Gastroesophageal sphincter (tissue), 4 donors: ENCODE measurements around the gene DBN1. TPM values are rescaled to one million over a fixed set of nuclear protein-coding genes. Genes with fewer than 3 reads are reported as not detected.

ENCODE experiments used
- ATAC-seq: fragments of 150-250 bp; one replicate; pipeline ENCODE4 v1.9.1; 2016; ENCODE audit warnings: mild to moderate bottlenecking, moderate library complexity
- H3K27ac ChIP-seq, 4 donors: fragments of 200-600 bp; sonication (generic) in 3 of 4; 1 replicate in 3 of 4; 2 replicates in 1 of 4; pipeline ENCODE4 v1.5.1; 2016 to 2019
- H3K27me3 ChIP-seq: fragments of 200-600 bp; sonication (generic); one replicate; pipeline ENCODE4 v1.5.1; 2019
- H3K36me3 ChIP-seq, 2 donors: fragments of 200-600 bp; sonication (generic); one replicate each; pipeline ENCODE4 v1.5.1; 2019; ENCODE audit warnings: control low read depth in 1 of 2
- H3K4me1 ChIP-seq, 3 donors: fragments of 200-600 bp; sonication (generic); 1 replicate in 2 of 3; 2 replicates in 1 of 3; pipeline ENCODE4 v1.5.1; 2016 to 2019; ENCODE audit warnings: control low read depth in 2 of 3
- H3K4me3 ChIP-seq, 2 donors: fragments of 200-600 bp; sonication (generic); one replicate each; pipeline ENCODE4 v1.5.1; 2019; ENCODE audit warnings: mild to moderate bottlenecking in 1 of 2, moderate library complexity in 1 of 2
- H3K9me3 ChIP-seq, 3 donors: fragments of 200-600 bp; sonication (generic); one replicate each; pipeline ENCODE4 v1.5.1; 2017 to 2019; ENCODE audit warnings: control low read depth in 2 of 3
- EP300 ChIP-seq: sonication (generic); formaldehyde crosslinking; IDR thresholded peaks from one replicate; pipeline ENCODE4 v1.6.1; 2017; ENCODE audit warnings: antibody characterized with exemption, mild to moderate bottlenecking
- POLR2A ChIP-seq, 2 donors: fragments of 450-650 bp; IDR thresholded peaks; one replicate each; pipeline ENCODE4 v1.6.1; 2017; ENCODE audit warnings: antibody characterized with exemption in 2 of 2, mild to moderate bottlenecking in 2 of 2, moderate library complexity in 1 of 2
- POLR2AphosphoS5 ChIP-seq: sonication (generic); formaldehyde crosslinking; IDR thresholded peaks from one replicate; pipeline ENCODE4 v1.6.1; 2017; ENCODE audit warnings: antibody characterized with exemption
- WGBS, 2 donors: methylation state at CpG; one replicate each; pipeline ENCODE4 v1.1.5; 2018; ENCODE audit warnings: low coverage in 1 of 2; 5-methylcytosine and 5-hydroxymethylcytosine counted together
- total RNA-seq, 4 donors: library from RNA; depleted of rRNA; stranded (reverse); fragments of >200 nt; gene quantifications; one replicate each; pipeline ENCODE4 v1.1.0, GENCODE V29; 2016
- TF ChIP-seq, protein P1 (sequence below), 4 experiments: fragments of 200-600 bp in 2 of 4; fragments of 450-650 bp in 2 of 4; sonication (generic) in 1 of 4; IDR thresholded peaks; one replicate each; pipeline ENCODE4 v1.5.1; 2017 to 2019; ENCODE audit warnings: antibody characterized with exemption in 4 of 4, mild to moderate bottlenecking in 2 of 4, moderate library complexity in 2 of 4

Gene DBN1
- total RNA-seq, 4 donors from 2014 or later: 87.1 to 154 (median 124) TPM

DNA sequence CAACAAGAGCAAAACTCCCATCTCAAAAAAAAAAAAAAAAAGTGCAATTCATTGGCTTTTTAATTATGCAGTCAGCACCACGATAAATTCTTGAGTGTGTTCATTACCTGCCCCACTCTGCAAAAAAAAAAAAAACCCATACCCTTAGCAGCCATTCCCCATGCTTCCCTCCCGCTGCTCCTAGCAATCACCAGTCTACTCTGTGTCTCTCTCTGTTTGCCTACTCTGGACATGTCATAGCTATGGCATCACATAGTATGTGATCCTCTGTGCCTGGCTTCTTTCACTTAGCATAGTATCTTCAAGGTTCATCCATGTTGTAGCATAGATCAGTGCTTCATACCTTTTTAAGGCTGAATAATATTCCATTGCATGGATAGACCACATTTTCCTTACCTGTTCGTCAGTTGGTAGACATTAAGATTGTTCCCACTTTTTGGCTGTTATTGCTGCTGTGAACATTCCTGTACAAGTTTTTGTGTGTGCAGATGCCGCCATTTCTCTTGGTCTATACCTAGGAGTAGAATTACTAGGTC, 33.8 kb downstream of the DBN1 start:
- Histone ChIP-seq H3K9me3 (no peaks in the 10 kb centered on the region), H3K27me3 (no peaks in the 10 kb centered on the region), H3K4me1 (no peaks in the 10 kb centered on the region), H3K36me3 (peaks cover 0 to 73% of the 10 kb centered on the region in 2 donors), H3K4me3 (no peak overlapping the region), H3K27ac (no peak overlapping the region)
- TF ChIP-seq POLR2AphosphoS5 (no peak), POLR2A (IDR thresholded peaks at IDR 0.05) (no peak), EP300 (no peak)
- TF ChIP-seq, protein P1, sequence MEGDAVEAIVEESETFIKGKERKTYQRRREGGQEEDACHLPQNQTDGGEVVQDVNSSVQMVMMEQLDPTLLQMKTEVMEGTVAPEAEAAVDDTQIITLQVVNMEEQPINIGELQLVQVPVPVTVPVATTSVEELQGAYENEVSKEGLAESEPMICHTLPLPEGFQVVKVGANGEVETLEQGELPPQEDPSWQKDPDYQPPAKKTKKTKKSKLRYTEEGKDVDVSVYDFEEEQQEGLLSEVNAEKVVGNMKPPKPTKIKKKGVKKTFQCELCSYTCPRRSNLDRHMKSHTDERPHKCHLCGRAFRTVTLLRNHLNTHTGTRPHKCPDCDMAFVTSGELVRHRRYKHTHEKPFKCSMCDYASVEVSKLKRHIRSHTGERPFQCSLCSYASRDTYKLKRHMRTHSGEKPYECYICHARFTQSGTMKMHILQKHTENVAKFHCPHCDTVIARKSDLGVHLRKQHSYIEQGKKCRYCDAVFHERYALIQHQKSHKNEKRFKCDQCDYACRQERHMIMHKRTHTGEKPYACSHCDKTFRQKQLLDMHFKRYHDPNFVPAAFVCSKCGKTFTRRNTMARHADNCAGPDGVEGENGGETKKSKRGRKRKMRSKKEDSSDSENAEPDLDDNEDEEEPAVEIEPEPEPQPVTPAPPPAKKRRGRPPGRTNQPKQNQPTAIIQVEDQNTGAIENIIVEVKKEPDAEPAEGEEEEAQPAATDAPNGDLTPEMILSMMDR (IDR thresholded peaks at IDR 0.05): no peak
- no peak for ATAC-seq
- 96 to 100% methylated on average over 4 of the region's 4 CpGs for WGBS, 2 donors

DNA sequence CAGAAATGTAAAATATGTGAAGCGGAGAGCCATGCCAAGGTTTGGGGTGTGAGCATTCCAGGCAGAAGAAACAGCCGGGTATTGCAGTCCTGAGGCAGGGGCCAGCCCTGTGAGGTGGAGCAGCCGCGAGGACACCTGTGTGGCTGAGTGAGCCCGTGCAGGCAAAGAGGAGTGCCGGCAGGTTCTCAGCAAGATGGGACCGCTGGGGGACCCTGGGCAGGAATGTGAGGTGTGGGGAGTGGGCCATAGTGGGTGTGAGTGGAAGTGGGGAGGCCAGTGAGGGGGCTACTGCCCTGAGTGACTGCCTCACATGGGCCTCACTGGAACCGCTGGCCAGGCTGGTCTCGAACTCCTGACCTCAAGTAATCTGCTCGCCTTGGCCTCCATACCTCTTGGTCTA, 35.0 kb downstream of the DBN1 start:
- no peaks in the 10 kb centered on the region for H3K27me3 ChIP-seq
- H3K27ac ChIP-seq: no peak overlapping the region
- H3K36me3 ChIP-seq: peaks cover 0 to 84% of the 10 kb centered on the region in 2 donors
- WGBS, 2 donors: 87 to 89% methylated on average over 5 to 8 of the region's 10 CpGs
- H3K4me3 ChIP-seq: no peak overlapping the region
- H3K4me1 ChIP-seq: no peaks in the 10 kb centered on the region
- TF ChIP-seq POLR2A (IDR thresholded peaks at IDR 0.05) (no peak), POLR2AphosphoS5 (no peak), EP300 (no peak)
- TF ChIP-seq, protein P1 (IDR thresholded peaks at IDR 0.05): no peak
- H3K9me3 ChIP-seq: no peaks in the 10 kb centered on the region
- no peak for ATAC-seq

DNA sequence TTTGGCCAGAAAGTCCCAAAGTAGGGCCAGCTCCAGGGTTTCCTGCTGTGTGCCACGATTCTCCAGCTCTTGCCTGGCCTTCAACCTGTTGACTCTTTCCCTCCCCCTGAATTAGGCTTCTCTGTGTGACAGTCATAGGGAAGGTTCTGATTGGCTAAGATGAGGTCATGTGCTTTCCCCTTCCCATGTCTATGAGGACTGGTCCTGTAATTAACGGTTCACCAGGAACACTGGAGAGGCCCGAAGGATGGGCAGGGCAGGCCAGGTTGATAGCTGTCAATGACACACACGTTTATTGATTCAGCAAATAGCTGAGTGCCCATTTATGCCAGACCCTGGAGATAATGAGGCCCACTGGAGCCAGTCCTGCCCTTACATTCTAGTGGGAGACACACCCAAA, 35.8 kb downstream of the DBN1 start:
- no peak overlapping the region for H3K27ac ChIP-seq
- H3K9me3 ChIP-seq: no peaks in the 10 kb centered on the region
- WGBS, 2 donors: 44% methylated on average over 1 of the region's 4 CpGs; no CpG with 5 or more reads in 1 of the 2 donors
- H3K36me3 ChIP-seq: peaks cover 0 to 93% of the 10 kb centered on the region in 2 donors
- no peak for ATAC-seq
- peaks cover 0 to 4% (median 0%) of the 10 kb centered on the region in 3 donors for H3K4me1 ChIP-seq
- TF ChIP-seq EP300 (no peak), POLR2A (IDR thresholded peaks at IDR 0.05) (no peak), POLR2AphosphoS5 (no peak)
- TF ChIP-seq, protein P1 (IDR thresholded peaks at IDR 0.05): no peak
- no peaks in the 10 kb centered on the region for H3K27me3 ChIP-seq
- no peak overlapping the region for H3K4me3 ChIP-seq

DNA sequence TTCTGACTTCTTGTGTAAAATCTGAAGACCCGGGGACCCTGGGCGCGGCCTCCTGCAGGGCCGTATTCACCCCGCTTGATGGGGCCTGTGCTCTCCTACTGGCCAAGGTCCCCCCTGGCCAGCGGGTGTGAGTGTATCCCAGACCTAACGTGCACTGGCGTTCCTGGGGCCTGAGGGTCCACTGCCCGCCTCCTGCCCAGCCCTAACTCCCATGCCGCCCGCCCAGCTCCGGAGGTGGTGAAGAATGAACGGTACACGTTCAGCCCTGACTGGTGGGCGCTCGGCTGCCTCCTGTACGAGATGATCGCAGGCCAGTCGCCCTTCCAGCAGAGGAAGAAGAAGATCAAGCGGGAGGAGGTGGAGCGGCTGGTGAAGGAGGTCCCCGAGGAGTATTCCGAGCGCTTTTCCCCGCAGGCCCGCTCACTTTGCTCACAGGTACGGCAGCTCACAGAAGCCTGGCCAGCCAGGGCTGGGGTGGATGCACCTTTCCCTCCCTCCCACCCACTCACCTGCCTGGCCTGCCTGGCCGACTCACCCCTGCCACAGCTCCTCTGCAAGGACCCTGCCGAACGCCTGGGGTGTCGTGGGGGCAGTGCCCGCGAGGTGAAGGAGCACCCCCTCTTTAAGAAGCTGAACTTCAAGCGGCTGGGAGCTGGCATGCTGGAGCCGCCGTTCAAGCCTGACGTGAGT, 37.4 kb downstream of the DBN1 start:
- no peaks in the 10 kb centered on the region for H3K27me3 ChIP-seq
- TF ChIP-seq, protein P1 (IDR thresholded peaks at IDR 0.05): no peak
- TF ChIP-seq POLR2A (IDR thresholded peaks at IDR 0.05) (no peak), POLR2AphosphoS5 (no peak), EP300 (no peak)
- H3K9me3 ChIP-seq: no peaks in the 10 kb centered on the region
- H3K4me3 ChIP-seq: no peak overlapping the region
- ATAC-seq: no peak
- H3K27ac ChIP-seq: no peak overlapping the region
- WGBS, 2 donors: 99% methylated on average over 6 of the region's 37 CpGs; no CpG with 5 or more reads in 1 of the 2 donors
- peaks cover 0 to 93% of the 10 kb centered on the region in 2 donors for H3K36me3 ChIP-seq
- H3K4me1 ChIP-seq: peaks cover 0 to 21% (median 0%) of the 10 kb centered on the region in 3 donors
